ACC112 (cell line): ENCODE results near the gene SUGCT.

ENCODE experiments used
- H2AFZ ChIP-seq: fragments of 200-600 bp; sonication (generic); one replicate; pipeline ENCODE4 v1.6.0; 2017; ENCODE audit warnings: antibody characterized with exemption, low read length; ENCODE audit not compliant: unreplicated experiment
- H3K27ac ChIP-seq: fragments of 200-600 bp; sonication (generic); 2 replicates; pipeline ENCODE4 v1.5.1; 2014; ENCODE audit warnings: low read depth, mild to moderate bottlenecking, antibody characterized with exemption, low read length, moderate library complexity
- H3K27me3 ChIP-seq: fragments of 200-600 bp; sonication (generic); 2 replicates; pipeline ENCODE4 v1.6.1; 2014; ENCODE audit warnings: mild to moderate bottlenecking, antibody characterized with exemption, low read length, moderate library complexity, mixed read lengths; ENCODE audit not compliant: insufficient read depth
- H3K36me3 ChIP-seq: fragments of 200-600 bp; sonication (generic); 2 replicates; pipeline ENCODE4 v1.6.1; 2016; ENCODE audit warnings: mild to moderate bottlenecking, antibody characterized with exemption, low read length, moderate library complexity, mixed read lengths; ENCODE audit not compliant: insufficient read depth
- H3K4me1 ChIP-seq: fragments of 200-600 bp; sonication (generic); one replicate; pipeline ENCODE4 v1.6.1; 2016; ENCODE audit warnings: low read length, mixed read lengths; ENCODE audit not compliant: insufficient read depth, unreplicated experiment, control insufficient read depth
- H3K4me3 ChIP-seq: fragments of 200-600 bp; sonication (generic); 2 replicates; pipeline ENCODE4 v1.5.1; 2014; ENCODE audit warnings: mild to moderate bottlenecking, low read depth, low read length
- H3K79me2 ChIP-seq: fragments of 200-600 bp; sonication (generic); one replicate; pipeline ENCODE4 v1.6.0; 2016; ENCODE audit warnings: low read length; ENCODE audit not compliant: control insufficient read depth, unreplicated experiment, insufficient read depth

SUGCT gene

DNA sequence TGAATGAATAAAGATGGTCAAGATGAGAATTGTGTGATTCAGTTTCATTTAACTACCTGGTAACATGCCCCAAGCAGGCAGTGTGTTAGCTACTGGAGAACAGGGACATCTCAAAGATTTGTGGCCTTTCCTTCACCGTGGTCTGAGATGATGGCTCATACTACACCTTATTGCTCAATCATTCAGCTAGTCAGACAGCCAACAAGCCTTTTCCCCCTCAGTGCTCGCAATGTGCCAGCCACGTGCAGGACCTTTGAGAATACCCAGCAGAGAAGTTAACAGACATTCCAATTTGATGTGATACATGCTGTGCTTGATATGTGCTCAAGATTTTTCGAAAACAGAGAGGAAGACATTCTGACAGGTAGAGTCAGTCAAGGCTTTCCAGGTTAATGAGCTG lies 562.8 kb downstream of the SUGCT start:
- H3K4me3 ChIP-seq = no peak overlapping the region
- H2AFZ ChIP-seq = no peak overlapping the region
- H3K79me2 ChIP-seq = no peaks in the 10 kb centered on the region
- no peak overlapping the region for H3K27ac ChIP-seq
- no peaks in the 10 kb centered on the region for H3K27me3 ChIP-seq
- H3K36me3 ChIP-seq = no peaks in the 10 kb centered on the region
- peaks cover 11% of the 10 kb centered on the region for H3K4me1 ChIP-seq

DNA sequence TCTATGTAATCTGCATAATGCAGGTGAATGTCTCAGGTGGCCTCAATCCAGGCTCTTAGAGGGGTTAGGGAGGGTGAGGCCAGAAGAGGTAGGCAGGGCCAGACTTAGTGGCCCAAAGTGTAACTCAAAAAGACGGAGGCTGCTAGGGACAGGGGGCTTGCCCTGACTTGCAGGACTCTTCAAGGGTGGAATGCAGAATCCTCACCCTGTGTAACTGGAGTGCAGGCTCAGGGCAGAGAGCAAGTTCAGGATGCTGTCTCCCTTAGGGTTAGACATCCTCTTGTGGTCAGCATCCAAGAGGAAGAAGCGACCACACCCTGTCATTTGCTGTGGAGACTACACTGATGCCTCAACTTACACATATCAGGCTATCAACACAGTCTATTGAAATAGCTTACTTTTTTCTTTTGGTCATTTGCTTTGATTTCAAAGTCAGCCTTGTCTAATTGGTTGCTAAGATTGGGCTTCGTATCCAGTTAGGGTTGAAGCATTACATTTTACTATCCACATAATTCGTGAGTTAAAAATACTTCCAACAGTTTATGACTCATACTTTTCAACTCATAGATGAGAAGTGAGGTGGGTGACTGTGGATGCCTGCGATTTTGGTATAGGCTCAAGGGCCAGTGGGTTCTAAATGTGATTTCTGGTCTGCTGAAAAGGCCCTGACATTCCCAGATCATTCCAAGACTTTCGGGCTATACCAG lies 563.6 kb downstream of the SUGCT start:
- Histone ChIP-seq H3K27me3 (no peaks in the 10 kb centered on the region), H3K79me2 (no peaks in the 10 kb centered on the region), H3K4me3 (no peak overlapping the region), H3K27ac (no peak overlapping the region), H2AFZ (no peak overlapping the region), H3K36me3 (no peaks in the 10 kb centered on the region), H3K4me1 (peaks cover 11% of the 10 kb centered on the region)

DNA sequence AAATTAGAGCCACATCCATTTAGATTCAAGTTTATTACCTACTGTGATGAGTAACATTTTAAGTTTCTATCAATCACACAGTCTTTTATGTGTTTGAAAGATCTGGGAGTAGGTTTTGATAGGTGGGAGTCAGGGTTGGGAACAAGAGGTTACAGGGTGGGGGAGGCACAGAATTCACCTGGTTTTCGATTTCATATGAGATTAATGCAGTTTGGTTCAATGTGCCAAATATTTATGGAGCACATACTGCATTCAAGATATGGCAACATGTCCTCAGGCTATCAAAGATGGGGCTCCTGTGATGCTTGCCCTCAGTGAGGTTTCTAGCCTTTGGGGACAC lies 564.1 kb downstream of the SUGCT start:
- Histone ChIP-seq H3K4me1 (peaks cover 11% of the 10 kb centered on the region), H2AFZ (no peak overlapping the region), H3K27ac (no peak overlapping the region), H3K27me3 (no peaks in the 10 kb centered on the region), H3K79me2 (no peaks in the 10 kb centered on the region), H3K4me3 (no peak overlapping the region), H3K36me3 (no peaks in the 10 kb centered on the region)

DNA sequence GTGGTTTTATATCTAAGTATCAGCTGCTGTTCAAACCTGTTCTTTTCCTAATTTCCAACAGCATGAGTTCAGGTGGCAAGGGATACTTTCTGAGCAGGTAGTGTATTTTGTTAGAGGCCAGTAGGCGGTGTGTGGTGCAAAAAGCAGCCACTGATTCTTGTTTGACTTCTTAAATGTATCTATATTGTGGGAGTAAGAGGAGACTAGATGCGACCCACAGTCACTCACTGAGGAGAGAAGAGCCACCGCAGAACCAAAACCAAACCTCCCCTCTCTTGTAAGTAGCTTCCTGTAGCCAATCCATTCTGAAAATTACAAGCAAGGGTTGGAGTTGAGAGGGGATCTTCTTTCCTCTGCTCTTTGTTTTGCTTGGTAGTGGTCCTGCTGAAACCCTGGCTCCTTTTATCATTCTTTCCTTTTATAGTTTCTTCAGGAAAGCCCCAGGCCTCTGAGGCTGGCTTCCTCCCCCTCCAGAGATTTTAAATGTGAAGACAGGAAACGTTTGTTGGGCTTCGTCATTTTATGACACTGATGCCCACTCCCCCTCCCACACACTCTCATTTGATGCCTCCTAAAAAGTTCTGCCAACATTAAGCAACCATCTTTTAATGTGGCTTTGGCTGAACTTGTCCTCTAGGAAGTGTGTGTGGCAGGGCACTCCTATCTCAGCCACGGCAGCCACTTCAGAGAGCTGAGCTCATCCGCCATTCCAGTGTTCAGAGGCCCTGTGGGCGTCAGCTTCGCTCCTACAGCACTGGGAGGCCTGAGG lies 566.0 kb downstream of the SUGCT start:
- Histone ChIP-seq H3K4me3 (no peak overlapping the region), H3K36me3 (no peaks in the 10 kb centered on the region), H3K27me3 (no peaks in the 10 kb centered on the region), H2AFZ (peak overlapping the region; percentile 0), H3K27ac (0 out of 2 replicates have a peak overlapping the region, but pooled peaks have one; percentile 5), H3K4me1 (peaks cover 11% of the 10 kb centered on the region), H3K79me2 (no peaks in the 10 kb centered on the region)

DNA sequence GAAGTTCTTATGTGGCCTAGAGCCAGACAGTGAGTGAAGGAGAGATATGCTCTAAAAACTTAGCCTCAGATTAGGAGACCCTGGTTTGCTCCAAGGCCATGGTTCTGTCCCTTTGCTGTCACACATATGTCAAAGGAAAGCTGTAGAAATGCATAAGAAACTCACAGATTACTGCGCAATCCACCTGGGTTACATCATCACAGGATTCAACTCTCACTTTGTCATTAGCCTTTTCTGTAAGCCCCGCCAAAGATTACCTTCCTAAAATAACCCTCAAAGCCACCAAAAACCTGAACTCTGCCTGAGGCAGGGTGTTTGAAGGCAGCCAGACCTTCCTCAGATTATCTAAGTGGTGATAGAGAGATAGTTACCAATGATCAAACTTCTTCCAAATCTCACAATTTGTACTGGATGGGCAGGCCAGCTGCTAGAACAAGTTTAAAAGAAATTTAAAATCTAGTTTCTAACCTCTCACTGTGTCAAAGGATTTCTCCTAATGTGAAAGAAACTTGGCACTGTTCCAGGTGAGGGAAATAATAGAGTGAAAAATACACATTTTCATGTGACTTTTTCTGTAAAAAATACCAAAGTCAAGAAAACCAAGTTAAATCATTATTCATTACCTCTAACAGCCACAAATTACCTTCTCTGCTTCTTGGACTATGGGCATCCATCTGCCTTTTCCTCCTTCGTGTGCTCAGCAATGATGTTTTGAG lies 567.2 kb downstream of the SUGCT start:
- Histone ChIP-seq H3K27ac (no peak overlapping the region), H3K79me2 (no peaks in the 10 kb centered on the region), H3K4me3 (no peak overlapping the region), H3K4me1 (peaks cover 11% of the 10 kb centered on the region), H3K27me3 (no peaks in the 10 kb centered on the region), H3K36me3 (no peaks in the 10 kb centered on the region), H2AFZ (no peak overlapping the region)

DNA sequence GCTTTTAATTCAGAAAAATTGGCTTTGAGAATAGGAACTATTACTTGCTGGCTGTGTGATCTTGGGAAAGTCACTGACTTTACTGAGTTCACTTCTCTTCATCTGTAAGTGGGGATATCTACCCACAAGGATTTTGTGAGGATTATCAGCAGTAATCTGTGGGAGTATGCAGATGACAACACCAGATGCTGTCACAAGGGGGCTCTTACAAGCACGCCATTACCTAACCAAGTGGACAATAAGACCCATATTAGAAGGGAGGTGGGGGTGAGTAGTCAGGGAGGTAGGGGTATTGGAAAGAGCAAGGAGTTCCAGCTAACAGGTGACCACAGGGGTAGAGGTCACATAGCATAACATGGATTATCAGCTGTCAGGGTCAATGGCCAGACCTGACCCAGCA lies 569.4 kb downstream of the SUGCT start:
- no peak overlapping the region for H3K4me3 ChIP-seq
- H3K27me3 ChIP-seq = no peaks in the 10 kb centered on the region
- H2AFZ ChIP-seq = no peak overlapping the region
- H3K36me3 ChIP-seq = no peaks in the 10 kb centered on the region
- no peaks in the 10 kb centered on the region for H3K79me2 ChIP-seq
- H3K27ac ChIP-seq = no peak overlapping the region
- H3K4me1 ChIP-seq = peaks cover 11% of the 10 kb centered on the region

DNA sequence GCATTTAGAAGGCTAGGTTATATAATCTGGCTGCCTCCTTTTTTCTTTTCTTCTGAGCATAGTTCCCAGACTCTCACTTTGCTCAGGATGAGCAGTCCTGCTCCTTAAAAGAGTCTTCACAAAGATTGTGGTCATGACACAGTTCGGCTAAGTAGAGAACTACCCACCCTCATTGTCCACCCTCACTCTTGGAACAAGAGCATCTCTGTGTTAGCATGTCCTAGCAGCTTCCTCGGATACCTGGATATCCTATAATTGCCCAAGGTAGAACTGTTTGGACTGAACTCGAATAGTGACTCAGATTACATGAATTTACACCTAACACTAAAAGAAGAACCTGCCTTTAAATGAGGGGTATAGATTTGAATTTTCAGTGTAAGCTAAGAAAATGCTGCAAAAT lies 572.0 kb downstream of the SUGCT start:
- Histone ChIP-seq H3K4me1 (peaks cover 2% of the 10 kb centered on the region), H3K27ac (no peak overlapping the region), H3K4me3 (no peak overlapping the region), H3K79me2 (no peaks in the 10 kb centered on the region), H3K36me3 (no peaks in the 10 kb centered on the region), H2AFZ (no peak overlapping the region), H3K27me3 (no peaks in the 10 kb centered on the region)

DNA sequence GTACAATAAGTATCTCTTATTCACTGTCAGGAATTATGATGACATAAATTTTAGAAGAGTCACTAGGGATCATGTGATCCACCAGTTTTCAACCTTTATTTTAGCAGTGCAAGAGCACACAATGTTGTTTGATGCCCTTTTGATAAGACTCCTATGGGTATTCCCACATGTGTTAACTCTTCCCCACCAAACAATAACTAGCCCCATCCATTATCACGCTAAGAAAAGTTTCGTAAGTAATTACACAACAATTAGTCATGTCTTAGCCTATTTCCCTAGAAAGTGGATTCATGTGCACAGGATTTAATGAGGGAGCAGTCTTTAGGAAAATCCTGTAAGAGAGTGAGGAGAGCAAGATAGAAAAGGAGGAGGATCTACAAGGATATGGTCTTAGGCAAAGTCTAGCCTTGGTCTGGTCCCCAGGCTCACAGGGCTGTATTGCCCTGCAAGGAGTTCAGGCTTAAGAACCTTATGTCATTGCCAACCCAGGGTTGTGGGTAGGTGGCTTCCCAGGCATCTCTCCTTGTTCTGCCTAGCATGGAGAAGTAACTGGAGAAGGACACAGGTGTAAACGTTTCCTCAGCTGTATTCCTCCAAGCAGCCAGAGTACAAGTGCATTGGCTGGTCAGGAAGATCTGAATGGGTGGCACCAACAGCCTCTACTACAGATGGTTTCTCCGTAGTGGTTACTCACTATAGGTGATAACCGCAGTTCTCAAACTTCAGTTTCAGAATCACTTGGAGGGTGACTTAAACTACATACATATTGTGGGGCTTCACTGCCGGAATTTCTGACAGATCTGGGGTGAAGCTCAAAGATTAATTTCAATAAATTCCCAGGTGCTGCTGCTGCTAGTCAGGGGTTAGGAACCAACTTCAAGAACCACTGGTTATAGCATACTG lies 574.5 kb downstream of the SUGCT start:
- Histone ChIP-seq H3K27ac (no peak overlapping the region), H3K4me3 (no peak overlapping the region), H2AFZ (no peak overlapping the region), H3K27me3 (no peaks in the 10 kb centered on the region), H3K4me1 (no peaks in the 10 kb centered on the region), H3K36me3 (no peaks in the 10 kb centered on the region), H3K79me2 (no peaks in the 10 kb centered on the region)

DNA sequence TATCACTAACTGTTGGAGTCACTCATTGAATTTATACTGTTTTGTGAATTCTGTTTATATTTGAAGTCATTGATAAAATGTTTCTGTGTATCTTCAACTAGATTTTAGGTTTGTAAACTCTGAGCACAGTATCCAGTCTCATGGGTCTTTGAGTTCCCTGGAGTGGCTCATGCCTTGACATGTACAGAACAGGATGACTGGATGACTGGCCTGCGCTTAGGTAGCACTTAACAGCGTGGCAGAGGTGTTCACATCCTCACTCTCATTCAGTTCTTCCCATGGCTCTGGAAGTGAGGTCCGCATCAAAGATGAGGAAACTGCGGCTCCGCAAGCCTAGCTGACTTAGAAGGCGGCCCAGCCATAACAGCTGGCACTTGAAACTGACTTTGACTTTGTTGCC lies 576.9 kb downstream of the SUGCT start:
- Histone ChIP-seq H3K4me3 (no peak overlapping the region), H3K27me3 (no peaks in the 10 kb centered on the region), H3K79me2 (no peaks in the 10 kb centered on the region), H3K27ac (no peak overlapping the region), H3K4me1 (peaks cover 7% of the 10 kb centered on the region), H3K36me3 (no peaks in the 10 kb centered on the region), H2AFZ (no peak overlapping the region)

DNA sequence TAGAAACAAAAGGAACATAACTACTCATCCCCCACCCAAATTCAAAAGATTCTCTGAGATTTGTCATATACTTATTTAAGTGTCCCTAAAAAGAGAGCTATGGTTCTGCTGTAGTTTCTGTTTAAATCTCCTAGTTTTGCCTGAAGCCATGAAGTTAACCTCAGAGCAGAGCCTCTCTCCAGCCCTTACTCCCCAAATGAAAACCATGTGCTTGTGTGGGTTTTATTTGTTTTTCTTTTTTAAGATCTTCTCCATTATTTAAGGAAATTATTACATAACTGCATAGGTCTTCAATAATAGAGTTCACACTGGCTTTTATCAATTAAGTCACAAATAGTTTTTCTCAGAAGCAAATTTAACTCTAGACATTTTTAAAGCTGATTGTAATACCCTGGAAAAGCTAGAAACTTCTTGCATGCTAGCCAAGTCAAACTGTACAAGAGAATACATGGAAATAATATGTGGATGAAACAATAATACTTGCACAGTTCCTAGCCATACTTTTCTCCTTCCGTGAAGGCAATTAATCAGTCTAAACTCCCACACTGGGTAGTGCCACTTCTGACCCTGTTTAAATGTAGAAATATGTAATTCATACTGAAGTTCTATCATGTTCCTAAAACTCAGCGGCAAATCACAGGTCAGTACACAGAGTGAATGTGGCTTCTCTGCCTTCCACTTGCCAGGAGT lies 579.7 kb downstream of the SUGCT start:
- H3K4me1 ChIP-seq = peaks cover 7% of the 10 kb centered on the region
- H3K27ac ChIP-seq = no peak overlapping the region

More for the DNA sequence above, 579.7 kb downstream of the SUGCT start:
- Histone ChIP-seq H2AFZ (no peak overlapping the region), H3K27me3 (no peaks in the 10 kb centered on the region), H3K36me3 (no peaks in the 10 kb centered on the region), H3K4me3 (no peak overlapping the region), H3K79me2 (no peaks in the 10 kb centered on the region)
